HEK293T (cell line): ENCODE data around the gene DNASE1L2.

Source experiments
- BHLHE40 ChIP-seq: fragments of 450-650 bp; IDR thresholded peaks from 2 replicates; pipeline ENCODE4 v1.6.1; 2016; ENCODE audit warnings: mild to moderate bottlenecking, moderate library complexity, borderline replicate concordance
- CTBP1 ChIP-seq: fragments of 450-650 bp; IDR thresholded peaks from 2 replicates; pipeline ENCODE4 v1.6.1; 2016; ENCODE audit warnings: borderline replicate concordance
- FOXA1 ChIP-seq: fragments of 450-650 bp; IDR thresholded peaks from 2 replicates; pipeline ENCODE4 v1.6.1; 2016; ENCODE audit warnings: mild to moderate bottlenecking
- FOXK2 ChIP-seq: fragments of 450-650 bp; IDR thresholded peaks from 2 replicates; pipeline ENCODE4 v1.6.1; 2016; ENCODE audit warnings: mild to moderate bottlenecking
- LEF1 ChIP-seq: fragments of 450-650 bp; IDR thresholded peaks from 2 replicates; pipeline ENCODE4 v1.6.1; 2017; ENCODE audit warnings: mild to moderate bottlenecking, borderline replicate concordance
- NFRKB ChIP-seq: fragments of 450-650 bp; IDR thresholded peaks from 2 replicates; pipeline ENCODE4 v1.6.1; 2016; ENCODE audit warnings: mild to moderate bottlenecking, moderate library complexity
- SP1 ChIP-seq: fragments of 450-650 bp; IDR thresholded peaks from 2 replicates; pipeline ENCODE4 v1.6.1; 2017
- SUZ12 ChIP-seq: fragments of 450-650 bp; IDR thresholded peaks from 2 replicates; pipeline ENCODE4 v1.6.1; 2016; ENCODE audit warnings: mild to moderate bottlenecking
- ZNF384 ChIP-seq: fragments of 450-650 bp; IDR thresholded peaks from 2 replicates; pipeline ENCODE4 v1.6.1; 2016
- TF ChIP-seq, protein P1 (sequence below): fragments of 450-650 bp; IDR thresholded peaks from 2 replicates; pipeline ENCODE4 v1.6.1; 2016

DNA sequence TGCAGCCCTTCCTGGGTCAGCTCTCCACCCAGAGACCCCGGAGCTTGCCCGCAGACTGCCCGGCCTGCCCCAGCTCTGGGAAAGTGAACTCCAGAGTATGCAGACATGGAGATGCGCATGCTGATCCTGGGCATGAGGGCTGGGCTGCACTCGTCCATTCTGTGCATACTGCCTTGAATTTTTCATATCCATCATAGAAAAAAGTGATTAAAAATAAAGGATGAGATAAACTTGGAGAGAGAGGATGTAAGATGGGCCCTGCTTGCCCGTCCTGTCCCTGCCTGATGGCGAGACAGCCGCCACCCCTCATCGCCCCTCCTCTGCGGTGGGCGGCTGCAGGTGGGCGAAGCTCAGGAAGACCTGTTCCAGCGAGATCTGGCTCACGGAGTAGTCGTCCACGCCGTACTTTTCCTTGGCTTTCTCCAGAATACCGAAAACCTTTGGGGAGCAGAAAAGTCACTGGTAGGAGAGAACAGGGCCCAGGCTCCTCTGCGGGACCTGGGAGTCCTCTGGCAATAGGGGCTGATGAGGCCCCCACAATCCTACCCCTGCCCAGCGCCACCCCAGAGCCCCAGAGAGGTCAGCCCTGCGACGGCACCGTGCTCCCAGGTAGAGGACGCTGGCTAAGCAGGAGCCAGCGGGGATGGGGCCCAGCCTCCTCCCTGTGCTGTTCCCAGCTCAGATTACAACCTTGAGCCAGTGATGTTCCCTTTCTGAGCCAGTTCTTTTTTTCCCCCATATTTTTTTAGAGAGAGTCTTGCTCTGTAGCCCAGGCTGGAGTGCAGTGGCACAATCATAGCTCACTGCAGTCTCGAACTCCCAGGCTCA, 40.3 kb downstream of the DNASE1L2 start:
- TF ChIP-seq SP1 (no peak), FOXA1 (no peak), BHLHE40 (no peak), SUZ12 (no peak), CTBP1 (no peak), FOXK2 (no peak), ZNF384 (no peak), LEF1 (no peak), NFRKB (no peak)
- TF ChIP-seq, protein P1, sequence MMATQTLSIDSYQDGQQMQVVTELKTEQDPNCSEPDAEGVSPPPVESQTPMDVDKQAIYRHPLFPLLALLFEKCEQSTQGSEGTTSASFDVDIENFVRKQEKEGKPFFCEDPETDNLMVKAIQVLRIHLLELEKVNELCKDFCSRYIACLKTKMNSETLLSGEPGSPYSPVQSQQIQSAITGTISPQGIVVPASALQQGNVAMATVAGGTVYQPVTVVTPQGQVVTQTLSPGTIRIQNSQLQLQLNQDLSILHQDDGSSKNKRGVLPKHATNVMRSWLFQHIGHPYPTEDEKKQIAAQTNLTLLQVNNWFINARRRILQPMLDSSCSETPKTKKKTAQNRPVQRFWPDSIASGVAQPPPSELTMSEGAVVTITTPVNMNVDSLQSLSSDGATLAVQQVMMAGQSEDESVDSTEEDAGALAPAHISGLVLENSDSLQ, result no peak
